Central memory CD8-positive, alpha-beta T cell (primary cell): ENCODE results near the gene KAZN.

Source experiments
- ATAC-seq: fragments of 150-1000 bp; cut with Tn5 transposase; replicated peaks from 2 replicates; pipeline ENCODE4 v1.10.0; 2022; ENCODE audit warnings: mild to moderate bottlenecking, moderate FRiP score, moderate number of reproducible peaks; ENCODE audit not compliant: poor library complexity, severe bottlenecking; ENCODE audit errors: extremely low read depth
- DNase-seq, 2 donors: peaks; one replicate each; pipeline ENCODE4 v3.0.0; 2021; ENCODE audit warnings: low spot score in 2 of 2
- H3K27ac Mint-ChIP-seq: one replicate; pipeline ENCODE4 v1.8.0; 2022; ENCODE audit warnings: low read depth, mild to moderate bottlenecking, moderate library complexity, mixed read lengths
- H3K27me3 Mint-ChIP-seq: one replicate; pipeline ENCODE4 v1.8.0; 2022; ENCODE audit warnings: mixed read lengths
- H3K36me3 Mint-ChIP-seq: one replicate; pipeline ENCODE4 v1.8.0; 2022; ENCODE audit warnings: mild to moderate bottlenecking, moderate library complexity, mixed read lengths; ENCODE audit not compliant: insufficient read depth
- H3K4me1 Mint-ChIP-seq: one replicate; pipeline ENCODE4 v1.8.0; 2022; ENCODE audit warnings: mixed read lengths
- H3K4me3 Mint-ChIP-seq: one replicate; pipeline ENCODE4 v1.8.0; 2022; ENCODE audit warnings: mild to moderate bottlenecking, moderate library complexity, mixed read lengths
- H3K9me3 Mint-ChIP-seq: one replicate; pipeline ENCODE4 v1.8.0; 2022; ENCODE audit warnings: mixed read lengths

Gene KAZN

GRCh38 chr1:14679027-14679688 is 80.7 kb downstream of the KAZN start:
- no peaks in the 10 kb centered on the region for H3K4me1 Mint-ChIP-seq
- H3K27ac Mint-ChIP-seq = no peak overlapping the region
- DNase-seq = no peak
- H3K27me3 Mint-ChIP-seq = peaks cover 35% of the 10 kb centered on the region
- H3K36me3 Mint-ChIP-seq = no peaks in the 10 kb centered on the region
- no peak overlapping the region for H3K4me3 Mint-ChIP-seq
- no peak for ATAC-seq
- no peaks in the 10 kb centered on the region for H3K9me3 Mint-ChIP-seq

GRCh38 chr1:14681182-14681581 is 82.7 kb downstream of the KAZN start:
- Mint-ChIP-seq H3K27ac (no peak overlapping the region), H3K36me3 (no peaks in the 10 kb centered on the region), H3K4me3 (no peak overlapping the region), H3K9me3 (peaks cover 6% of the 10 kb centered on the region), H3K27me3 (peaks cover 43% of the 10 kb centered on the region), H3K4me1 (no peaks in the 10 kb centered on the region)
- ATAC-seq (no peak), DNase-seq (no peak)

DNA sequence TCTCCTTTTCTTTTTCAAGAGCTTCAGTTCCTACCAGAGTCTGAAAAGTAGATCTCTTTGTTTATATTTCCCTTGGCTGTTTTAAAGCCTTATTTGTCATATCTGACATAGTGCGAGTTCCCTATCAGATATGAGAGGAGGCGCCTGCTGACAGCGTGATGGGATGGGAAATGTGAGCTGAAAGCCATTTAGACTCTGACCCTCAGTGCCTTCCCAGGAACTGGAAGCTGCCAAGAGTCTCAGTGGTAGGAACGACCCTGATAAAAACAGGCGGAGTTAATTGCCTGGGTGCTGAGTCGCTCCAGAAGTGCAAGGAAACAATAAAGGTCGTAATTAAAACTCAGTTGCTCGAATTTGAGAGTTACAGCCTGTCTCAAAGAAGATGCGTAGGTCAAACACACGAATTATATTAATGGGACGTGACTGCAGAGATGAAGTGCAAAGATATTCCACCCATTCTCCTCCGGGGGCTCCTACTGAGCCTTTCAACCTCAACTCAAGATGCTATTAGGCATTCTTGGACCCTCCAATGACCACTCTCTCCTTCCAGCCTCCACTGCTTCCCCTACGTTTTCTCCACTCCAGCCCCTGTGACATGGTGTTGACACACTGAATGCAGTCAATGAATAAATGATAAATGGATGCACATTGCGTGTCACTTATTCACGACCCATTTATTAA is 84.6 kb downstream of the KAZN start:
- Mint-ChIP-seq H3K27ac (no peak overlapping the region), H3K4me1 (no peaks in the 10 kb centered on the region), H3K36me3 (no peaks in the 10 kb centered on the region), H3K4me3 (no peak overlapping the region), H3K27me3 (peaks cover 48% of the 10 kb centered on the region), H3K9me3 (peaks cover 6% of the 10 kb centered on the region)
- ATAC-seq (no peak), DNase-seq (no peak)

DNA sequence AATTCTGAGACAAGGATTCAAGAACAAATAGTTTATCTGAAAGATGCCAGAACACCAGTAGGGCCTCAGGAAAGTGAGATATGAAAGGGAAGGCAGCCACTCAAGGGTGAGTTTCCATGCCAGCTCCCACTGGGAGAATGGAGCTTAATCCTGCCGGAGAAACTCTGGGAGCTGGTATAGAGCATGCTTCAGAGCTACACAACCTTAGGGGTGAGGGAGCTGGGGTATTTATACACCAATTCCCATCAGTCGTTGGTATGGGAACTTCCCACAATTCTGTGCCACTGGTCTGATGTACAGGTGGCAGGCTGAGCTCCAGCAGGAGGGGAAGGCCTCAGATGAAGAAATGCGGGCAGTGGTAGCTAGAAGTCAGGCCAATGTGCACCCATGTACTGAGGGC is 86.6 kb downstream of the KAZN start:
- ATAC-seq (no peak), DNase-seq (no peak)
- Mint-ChIP-seq H3K27me3 (peaks cover 36% of the 10 kb centered on the region), H3K4me3 (no peak overlapping the region), H3K27ac (no peak overlapping the region), H3K9me3 (peaks cover 6% of the 10 kb centered on the region), H3K4me1 (no peaks in the 10 kb centered on the region), H3K36me3 (no peaks in the 10 kb centered on the region)

GRCh38 chr1:14686701-14687100 is 88.2 kb downstream of the KAZN start:
- Mint-ChIP-seq H3K36me3 (no peaks in the 10 kb centered on the region), H3K4me1 (no peaks in the 10 kb centered on the region), H3K27ac (no peak overlapping the region), H3K9me3 (peaks cover 6% of the 10 kb centered on the region), H3K4me3 (no peak overlapping the region), H3K27me3 (peaks cover 36% of the 10 kb centered on the region)
- ATAC-seq (no peak), DNase-seq (no peak)

GRCh38 chr1:14687147-14687546 is 88.7 kb downstream of the KAZN start:
- H3K4me3 Mint-ChIP-seq = no peak overlapping the region
- no peaks in the 10 kb centered on the region for H3K4me1 Mint-ChIP-seq
- no peak overlapping the region for H3K27ac Mint-ChIP-seq
- H3K36me3 Mint-ChIP-seq = no peaks in the 10 kb centered on the region
- peaks cover 36% of the 10 kb centered on the region for H3K27me3 Mint-ChIP-seq
- ATAC-seq (no peak), DNase-seq (no peak)
- H3K9me3 Mint-ChIP-seq = peaks cover 6% of the 10 kb centered on the region

DNA sequence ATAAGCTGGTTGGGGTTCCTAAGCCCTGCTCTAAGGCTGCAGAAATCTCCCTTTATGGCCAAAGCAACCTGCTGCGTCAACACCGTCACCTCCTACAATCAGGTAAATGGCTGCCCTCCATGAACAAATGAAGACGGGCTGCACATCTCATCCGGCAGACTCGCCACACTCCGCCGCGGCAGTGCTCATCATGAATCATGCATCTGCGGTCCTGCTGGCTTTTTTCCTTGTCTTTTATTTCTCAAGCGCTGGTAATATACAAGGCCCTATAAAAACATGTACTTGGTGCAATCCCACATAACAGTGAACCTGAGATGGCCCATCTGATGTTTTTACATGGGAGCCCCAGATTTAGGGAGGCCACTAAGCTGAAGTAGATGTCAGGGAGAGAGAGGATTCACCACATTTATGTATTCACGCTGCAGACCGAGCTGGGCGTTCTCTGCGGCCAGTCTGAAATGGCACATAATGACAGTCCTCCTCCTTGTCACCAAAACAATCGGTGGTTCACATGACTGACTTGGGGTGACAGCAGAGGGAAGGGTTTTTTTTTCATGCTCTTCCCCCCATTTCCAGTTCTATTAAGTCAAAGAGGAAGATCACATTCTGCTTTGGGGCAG is 91.6 kb downstream of the KAZN start:
- H3K27ac Mint-ChIP-seq = no peak overlapping the region
- H3K36me3 Mint-ChIP-seq = peaks cover 2% of the 10 kb centered on the region
- no peaks in the 10 kb centered on the region for H3K9me3 Mint-ChIP-seq
- ATAC-seq (no peak), DNase-seq (no peak)
- no peak overlapping the region for H3K4me3 Mint-ChIP-seq
- H3K4me1 Mint-ChIP-seq = no peaks in the 10 kb centered on the region
- peaks cover 30% of the 10 kb centered on the region for H3K27me3 Mint-ChIP-seq

DNA sequence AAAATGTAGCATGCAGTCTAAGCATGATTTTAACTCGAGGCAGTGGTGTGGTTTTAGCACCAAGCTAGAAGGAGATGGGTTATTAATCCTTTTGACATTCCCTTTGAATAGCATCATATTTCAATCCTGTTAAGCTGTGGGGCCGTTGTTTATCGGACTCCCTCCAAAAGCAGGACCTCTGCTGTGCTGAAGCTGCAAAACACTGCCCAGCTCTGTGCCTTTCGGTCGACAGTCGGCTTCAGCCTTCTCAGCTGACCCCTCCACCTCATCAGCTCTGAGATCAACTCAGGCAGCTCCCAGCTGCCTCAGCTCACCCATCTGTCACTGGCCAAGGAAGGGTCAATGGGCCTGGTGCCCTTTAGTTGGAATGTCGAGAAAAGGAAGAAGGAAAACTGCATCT is 95.5 kb downstream of the KAZN start:
- Mint-ChIP-seq H3K4me3 (no peak overlapping the region), H3K36me3 (peaks cover 2% of the 10 kb centered on the region), H3K9me3 (no peaks in the 10 kb centered on the region), H3K27me3 (peaks cover 40% of the 10 kb centered on the region), H3K27ac (no peak overlapping the region), H3K4me1 (no peaks in the 10 kb centered on the region)
- ATAC-seq (no peak), DNase-seq (no peak)

DNA sequence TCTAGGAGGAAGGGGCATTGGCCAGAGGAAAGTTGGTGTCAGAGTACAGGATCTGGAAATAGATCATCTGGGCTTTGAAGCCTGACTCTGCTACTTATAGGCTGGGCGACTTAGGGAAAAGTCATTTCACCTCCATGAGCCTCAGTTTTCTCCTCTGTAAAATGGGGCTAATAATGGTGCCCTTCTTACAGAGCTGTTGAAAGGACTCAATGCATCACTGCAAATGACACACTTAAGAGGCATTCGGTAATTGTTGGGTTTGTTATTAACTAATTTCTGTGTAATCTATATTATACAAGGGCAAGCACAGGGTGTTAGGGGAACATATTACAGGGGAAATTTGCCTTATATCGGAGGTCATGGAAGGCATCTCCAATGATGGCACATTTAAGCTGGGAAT is 96.1 kb downstream of the KAZN start:
- no peaks in the 10 kb centered on the region for H3K4me1 Mint-ChIP-seq
- H3K36me3 Mint-ChIP-seq = peaks cover 4% of the 10 kb centered on the region
- DNase-seq = no peak
- H3K4me3 Mint-ChIP-seq = no peak overlapping the region
- H3K27ac Mint-ChIP-seq = no peak overlapping the region
- H3K9me3 Mint-ChIP-seq = no peaks in the 10 kb centered on the region
- H3K27me3 Mint-ChIP-seq = peaks cover 46% of the 10 kb centered on the region
- no peak for ATAC-seq

DNA sequence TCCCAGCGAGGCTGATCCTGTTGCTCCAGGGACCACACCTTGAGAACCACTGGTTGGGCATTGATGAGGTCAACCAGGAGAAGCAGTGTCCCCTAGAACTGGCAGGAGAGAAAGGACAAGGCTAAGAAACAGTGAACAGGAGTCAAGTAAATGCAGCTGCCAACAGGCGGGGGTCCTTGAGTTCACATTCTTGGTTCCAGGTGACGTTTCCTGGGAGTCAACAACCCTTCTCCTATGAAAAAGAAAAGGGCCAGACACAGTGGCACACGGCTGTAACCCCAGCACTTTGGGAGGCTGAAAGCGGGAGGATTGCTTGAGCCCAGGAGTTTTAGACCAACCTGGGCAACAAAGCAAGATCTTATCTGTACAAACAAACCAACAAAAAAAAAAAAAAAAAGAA is 98.3 kb downstream of the KAZN start:
- Mint-ChIP-seq H3K9me3 (no peaks in the 10 kb centered on the region), H3K4me1 (no peaks in the 10 kb centered on the region), H3K4me3 (no peak overlapping the region), H3K36me3 (peaks cover 4% of the 10 kb centered on the region), H3K27ac (no peak overlapping the region), H3K27me3 (peaks cover 49% of the 10 kb centered on the region)
- DNase-seq (no peak), ATAC-seq (no peak)

DNA sequence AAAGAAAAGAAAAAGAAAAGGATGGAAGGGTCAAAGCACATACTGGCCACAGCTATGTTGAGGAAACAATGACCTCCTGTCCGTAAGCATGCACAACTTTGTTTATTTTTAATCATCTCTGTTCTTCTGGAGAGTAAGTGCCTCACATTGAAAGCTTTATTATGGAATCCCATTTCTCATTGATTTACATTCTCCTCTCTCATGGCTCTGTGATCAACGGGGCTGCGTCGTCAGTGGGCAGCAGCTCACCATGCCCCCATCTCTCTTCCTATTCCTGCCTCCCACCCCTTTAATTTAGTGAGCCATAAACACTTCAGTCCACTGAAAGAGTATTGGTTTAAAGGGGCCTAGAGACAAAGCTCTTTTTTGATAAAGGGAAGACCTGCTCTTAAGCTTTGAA is 98.9 kb downstream of the KAZN start:
- no peaks in the 10 kb centered on the region for H3K4me1 Mint-ChIP-seq

GRCh38 chr1:14698314-14698713 is 99.8 kb downstream of the KAZN start:
- Mint-ChIP-seq H3K4me3 (no peak overlapping the region), H3K27ac (no peak overlapping the region), H3K9me3 (no peaks in the 10 kb centered on the region), H3K36me3 (peaks cover 4% of the 10 kb centered on the region), H3K27me3 (peaks cover 49% of the 10 kb centered on the region), H3K4me1 (no peaks in the 10 kb centered on the region)
- ATAC-seq (no peak), DNase-seq (no peak)

More for the DNA sequence above, 98.9 kb downstream of the KAZN start:
- Mint-ChIP-seq H3K27ac (no peak overlapping the region), H3K36me3 (peaks cover 4% of the 10 kb centered on the region), H3K27me3 (peaks cover 49% of the 10 kb centered on the region), H3K4me3 (no peak overlapping the region), H3K9me3 (no peaks in the 10 kb centered on the region)
- DNase-seq (no peak), ATAC-seq (no peak)

- no peak for DNase-seq
- Mint-ChIP-seq H3K36me3 (peaks cover 2% of the 10 kb centered on the region), H3K4me3 (no peak overlapping the region), H3K9me3 (no peaks in the 10 kb centered on the region), H3K4me1 (no peaks in the 10 kb centered on the region), H3K27ac (no peak overlapping the region), H3K27me3 (peaks cover 39% of the 10 kb centered on the region)
- ATAC-seq = no peak
Measured at GRCh38 chr1:14699620-14700019, 101.1 kb downstream of the KAZN start.
